HG02588 (cell line): Measurements from ENCODE around the gene DPY19L3.
"Not testable (repeated sequence)": the region's sequence is repeated elsewhere in the genome, so short reads cannot be mapped to it uniquely, and the experiment has no call there.

Experiments
- ATAC-seq: cut with Tn5 transposase; IDR thresholded peaks from one replicate; pipeline ENCODE4 v1.9.1; 2021; ENCODE audit warnings: mild to moderate bottlenecking, moderate library complexity; ENCODE audit not compliant: unreplicated experiment

The DPY19L3 gene

DNA sequence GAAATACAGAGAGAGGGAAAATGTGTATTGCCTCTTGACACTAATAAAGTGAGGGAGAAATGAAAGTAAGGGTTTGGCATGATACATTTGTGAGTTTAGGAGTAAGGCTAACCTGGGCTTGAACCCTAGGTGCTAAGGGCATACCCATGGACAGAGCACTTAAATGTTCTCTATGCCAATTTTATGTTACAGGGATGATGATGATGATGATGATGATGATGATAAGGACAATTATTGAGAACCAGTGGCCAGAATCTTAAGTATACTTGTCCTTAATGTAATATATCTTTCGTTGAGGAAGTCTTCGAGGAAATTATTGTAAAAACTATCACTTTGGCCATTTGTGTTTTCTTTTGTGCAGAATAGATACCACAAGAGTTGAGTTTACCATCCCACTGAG is 33.2 kb downstream of the DPY19L3 start:
- ATAC-seq, result no peak

DNA sequence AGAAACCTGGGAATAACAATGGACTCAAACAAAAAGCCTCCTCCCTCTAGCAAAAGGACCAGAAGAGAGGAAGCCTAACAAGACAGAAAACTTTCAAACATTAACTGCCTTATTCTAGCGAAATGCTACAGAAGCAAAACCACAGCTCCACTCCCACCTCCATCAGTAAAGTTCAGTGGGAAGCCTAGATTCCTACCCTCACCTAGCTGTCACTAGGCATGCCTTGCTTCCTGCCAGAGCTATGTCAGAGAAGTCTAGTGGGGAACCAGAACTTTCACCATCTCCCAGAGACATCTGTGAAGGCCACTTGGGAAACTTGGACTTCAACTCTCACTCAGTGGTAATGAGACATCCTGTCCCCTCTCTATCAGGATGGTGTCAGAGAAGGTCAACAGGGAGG is 37.1 kb downstream of the DPY19L3 start:
- no peak for ATAC-seq

DNA sequence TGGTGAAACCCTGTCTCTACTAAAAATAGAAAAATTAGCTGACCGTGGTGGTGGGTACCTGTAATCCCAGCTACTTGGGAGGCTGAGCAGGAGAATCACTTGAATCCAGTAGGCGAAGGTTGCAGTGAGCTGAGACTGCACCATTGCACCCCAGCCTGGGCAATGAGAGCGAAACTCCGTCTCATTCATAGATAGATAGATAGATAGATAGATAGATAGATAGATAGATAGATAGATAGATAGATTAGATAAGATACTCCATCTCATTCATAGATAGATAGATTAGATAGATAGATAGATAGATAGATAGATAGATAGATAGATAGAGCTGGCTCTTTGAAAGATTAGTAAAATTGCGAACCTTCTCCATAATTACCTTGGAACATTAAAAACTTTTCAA is 42.0 kb downstream of the DPY19L3 start:
- ATAC-seq, result not testable (repeated sequence)

DNA sequence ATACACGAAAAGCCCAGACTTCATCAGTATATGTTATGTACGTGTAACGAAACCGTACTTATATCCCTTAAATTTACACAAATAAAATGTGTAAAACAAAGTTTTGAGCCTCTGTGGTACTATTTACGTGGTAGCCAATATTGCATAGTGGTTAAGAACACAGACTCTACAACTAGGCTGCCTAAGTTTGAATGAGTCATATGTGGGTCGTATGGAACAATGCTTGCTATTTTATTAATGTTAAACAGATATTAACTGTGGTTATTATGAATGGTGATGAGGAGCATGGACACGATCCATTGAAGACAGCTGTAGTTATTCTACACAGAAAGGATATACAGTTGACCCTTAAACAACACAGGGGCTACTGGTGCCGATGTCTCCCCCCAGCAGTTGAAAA is 42.5 kb downstream of the DPY19L3 start:
- ATAC-seq, result no peak

DNA sequence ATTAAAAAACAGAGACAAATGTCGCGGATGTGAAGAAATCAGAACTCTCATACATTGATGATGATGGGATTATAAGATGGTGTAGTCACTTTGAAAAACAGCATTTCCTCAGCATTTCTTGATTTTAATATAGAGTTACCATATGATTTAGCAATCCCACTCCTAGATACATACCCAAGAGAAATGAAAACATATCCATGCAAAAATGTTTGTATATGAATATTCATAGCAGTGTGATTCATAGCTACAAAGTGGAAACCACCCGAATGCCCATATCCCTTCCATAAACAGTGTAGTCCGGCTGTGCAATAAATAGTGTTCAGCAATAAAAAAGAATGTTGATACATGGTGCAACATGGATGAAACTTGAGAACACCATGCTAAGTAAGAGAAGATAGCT is 44.6 kb downstream of the DPY19L3 start:
- no peak for ATAC-seq

DNA sequence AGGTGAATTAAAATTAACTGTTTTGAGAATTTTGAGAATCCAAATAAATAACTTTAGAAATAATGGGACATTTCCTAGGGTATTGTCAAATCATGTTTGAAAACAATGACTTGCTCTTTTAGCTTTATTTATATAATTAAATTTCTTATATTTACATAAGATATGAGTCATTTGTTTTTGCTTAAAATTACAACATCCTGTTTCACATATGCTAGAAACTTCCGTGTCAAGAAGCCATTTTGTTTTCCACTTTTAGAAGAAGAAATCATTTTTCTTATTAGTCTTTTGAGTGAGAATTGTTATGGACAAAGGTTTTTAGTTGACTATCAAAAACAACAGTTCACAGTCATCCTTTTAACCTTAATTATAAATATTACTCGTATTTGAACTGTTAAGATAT is 48.2 kb downstream of the DPY19L3 start:
- no peak for ATAC-seq

DNA sequence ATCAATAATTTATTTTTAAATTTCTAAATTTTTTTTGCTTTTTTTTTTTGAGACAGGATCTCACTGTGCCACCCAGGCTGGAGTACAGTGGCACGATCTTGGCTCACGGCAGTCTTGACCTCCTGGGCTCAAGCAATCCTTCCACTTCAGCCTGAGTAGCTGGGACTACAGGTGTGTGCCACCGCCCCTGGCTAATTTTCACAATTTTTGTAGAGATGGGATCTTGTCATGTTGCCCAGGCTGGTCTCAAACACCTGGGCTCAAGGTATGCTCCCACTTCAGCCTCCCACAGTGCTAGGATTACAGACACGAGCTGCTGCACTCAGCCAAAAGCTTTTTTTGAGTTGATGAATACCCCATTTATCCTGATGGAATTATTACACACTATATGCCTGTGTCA is 50.8 kb downstream of the DPY19L3 start:
- ATAC-seq, result no peak

DNA sequence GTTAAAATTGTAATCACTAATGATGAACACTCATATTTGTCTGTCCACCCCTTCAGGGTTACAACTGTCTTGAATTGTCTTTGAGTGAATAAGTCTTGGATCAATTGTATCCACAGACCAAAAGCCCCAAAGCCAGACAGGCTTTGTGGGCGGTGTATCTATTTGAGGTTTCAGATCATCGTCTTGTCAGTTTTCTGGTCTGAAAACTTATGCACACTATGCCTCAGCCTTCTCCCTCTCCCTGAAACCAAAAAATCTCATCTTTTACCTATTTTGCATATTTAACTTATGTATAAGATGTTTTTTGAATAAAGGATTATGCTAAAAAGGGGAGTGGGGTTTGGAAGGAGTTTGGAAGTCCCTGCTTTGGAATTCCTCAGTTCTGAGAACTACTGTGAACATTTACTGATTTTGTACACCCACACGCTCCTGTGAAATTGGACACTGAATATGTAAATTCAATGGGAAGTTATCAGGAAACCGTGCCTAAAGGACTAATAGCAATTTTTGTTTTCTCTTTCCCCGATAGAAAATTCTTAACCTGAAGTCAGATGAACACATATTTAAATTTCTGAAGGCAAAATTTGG is 52.1 kb downstream of the DPY19L3 start:
- no peak for ATAC-seq

DNA sequence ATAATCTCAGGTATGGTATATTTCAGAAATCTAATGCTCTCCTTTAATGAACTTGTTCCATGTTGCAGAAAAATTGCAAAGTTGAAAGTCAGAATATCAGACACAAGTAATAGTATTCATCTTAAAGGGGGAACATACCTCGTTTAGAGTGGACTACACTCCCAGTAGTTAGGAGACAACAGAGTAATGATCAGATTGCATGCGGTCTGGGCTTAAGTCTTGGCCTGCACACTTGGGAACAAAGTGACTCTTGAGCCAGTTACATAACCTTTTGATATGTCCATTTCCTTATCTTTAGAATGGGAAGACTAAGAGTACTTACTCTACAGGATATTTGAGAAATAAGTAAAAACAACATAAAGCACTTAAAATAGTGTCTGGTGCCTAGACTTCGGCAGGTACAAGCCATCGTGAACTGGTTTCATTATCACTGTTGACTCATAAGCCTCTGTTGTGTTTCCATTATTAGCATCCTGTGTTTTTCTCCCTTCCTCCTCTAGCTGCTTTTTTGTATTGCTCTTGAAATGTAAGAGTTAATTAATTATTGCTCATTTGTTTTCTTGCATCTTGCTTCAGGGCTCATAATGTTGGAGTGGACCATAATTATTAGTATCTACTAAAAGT is 53.0 kb downstream of the DPY19L3 start:
- ATAC-seq, result peak; percentile 85

DNA sequence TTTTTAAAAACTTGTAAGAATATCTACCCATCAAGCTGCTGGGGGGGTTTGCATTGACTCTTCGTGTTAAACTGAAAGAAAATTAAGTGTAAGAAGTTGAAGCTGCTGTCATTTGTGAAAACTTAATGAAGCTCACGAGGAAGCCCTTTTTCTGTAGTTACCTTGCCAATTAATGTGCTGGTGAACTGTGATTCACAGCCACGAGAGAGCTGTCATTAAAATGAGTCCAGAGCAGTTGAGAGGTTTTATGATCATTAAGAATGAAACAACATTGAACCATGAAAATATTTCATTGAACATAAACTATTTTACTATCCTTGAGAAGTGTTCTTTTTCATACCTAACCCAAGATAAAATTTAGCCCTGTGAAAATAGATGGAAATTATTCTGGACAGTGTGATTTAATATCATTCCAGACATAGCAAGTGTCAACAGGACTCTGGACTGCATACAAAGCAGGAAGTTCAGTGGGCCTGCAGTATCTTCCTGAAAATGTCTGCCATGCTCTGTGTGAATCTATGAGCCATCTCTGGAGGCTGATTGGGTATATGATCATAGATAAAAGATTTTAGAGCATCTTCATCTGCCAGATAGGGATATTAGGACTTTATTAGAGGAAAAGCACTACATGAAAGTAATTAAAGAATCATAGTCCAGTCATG is 53.8 kb downstream of the DPY19L3 start:
- no peak for ATAC-seq

DNA sequence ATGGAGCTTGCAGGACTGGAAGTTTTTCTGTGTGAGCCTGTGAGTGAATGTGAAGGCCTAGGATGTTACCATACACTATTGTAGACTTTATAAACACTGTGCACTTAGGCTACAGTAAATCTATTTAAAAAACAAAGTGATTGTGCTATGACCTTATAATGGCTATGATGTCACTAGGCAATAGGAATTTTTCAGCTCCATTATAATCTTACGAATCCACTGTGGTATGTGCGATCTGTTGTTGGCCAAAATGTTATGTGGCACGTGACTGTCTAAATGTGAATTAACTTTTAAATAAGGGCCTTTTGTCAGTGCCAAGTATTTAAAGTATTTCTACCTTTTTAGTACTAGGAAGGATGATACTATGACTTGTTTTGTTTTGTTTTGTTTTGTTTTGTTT is 54.9 kb downstream of the DPY19L3 start:
- ATAC-seq, result no peak

DNA sequence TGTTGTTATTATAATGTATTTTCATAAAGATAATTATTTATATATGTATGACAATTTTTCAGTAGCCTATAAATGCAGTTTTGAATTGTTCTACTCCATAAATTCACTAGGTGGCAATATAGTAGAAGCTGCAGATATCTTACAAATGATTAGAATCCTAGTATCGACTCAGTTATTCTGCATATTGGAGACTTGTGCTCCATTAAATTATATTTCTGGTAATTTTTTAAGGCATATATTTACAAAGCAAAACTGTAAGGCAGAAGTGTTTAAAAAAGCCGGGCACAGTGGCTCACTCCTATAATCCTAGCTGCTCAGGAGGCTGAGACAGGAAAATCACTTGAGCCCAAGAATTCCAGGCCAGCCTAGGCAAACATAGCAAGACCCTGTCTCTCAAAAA is 58.7 kb downstream of the DPY19L3 start:
- no peak for ATAC-seq

DNA sequence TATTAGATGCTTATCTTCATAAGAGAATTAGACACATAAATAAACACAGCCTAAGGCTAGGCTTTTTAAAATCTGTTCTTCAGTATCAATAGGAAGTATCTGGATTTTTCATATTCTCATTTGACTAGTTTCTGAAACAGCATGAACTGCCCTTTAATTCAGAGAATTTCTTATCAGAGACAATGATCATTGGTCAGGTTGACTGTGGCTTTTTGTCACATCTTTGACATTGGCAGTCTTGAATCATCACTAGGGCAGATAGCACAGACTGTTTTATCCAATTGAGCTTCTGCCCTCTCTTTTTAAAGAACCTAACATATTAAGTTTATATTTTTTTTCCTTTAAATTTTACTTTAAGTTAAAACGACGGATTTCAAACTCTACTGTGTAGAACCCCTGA is 59.6 kb downstream of the DPY19L3 start:
- no peak for ATAC-seq

DNA sequence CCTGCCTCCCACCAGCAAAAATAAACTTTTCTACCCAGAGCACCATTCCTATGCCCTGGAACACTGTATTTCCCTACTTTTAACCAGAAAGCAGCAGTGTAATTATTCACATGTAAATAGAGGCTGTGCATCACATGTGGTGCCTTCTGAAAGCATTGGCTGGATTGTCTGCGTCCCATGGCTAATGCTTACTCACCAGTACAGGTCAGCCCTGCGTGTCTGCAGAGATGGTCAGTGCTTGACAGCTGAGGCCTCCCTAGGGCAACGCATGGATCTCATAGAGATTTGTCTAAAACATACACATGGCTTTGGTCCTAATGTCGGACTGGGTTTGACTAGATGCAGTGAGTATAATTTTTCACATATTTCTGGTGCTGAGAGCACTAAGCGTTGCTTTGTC is 64.2 kb downstream of the DPY19L3 start:
- ATAC-seq, result no peak

DNA sequence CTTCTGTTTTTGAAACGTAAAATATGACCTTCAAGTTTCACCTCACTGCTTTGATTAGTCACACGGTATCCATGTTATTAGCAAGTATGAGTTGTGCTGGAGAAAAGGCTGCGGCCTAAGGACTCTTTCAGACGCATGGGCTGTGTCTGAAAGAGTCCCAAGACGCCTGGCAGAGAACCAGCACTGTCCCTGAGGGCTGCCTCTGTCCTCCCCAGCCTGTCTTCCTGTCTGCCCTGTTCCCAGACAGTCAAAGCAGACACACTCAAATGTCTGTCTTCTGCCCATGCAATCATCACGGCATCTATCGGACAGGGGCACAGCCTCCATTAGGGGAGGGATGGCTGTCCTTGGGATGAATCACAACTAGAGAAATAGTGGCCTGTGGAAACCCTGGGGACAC is 65.5 kb downstream of the DPY19L3 start:
- ATAC-seq, result no peak

DNA sequence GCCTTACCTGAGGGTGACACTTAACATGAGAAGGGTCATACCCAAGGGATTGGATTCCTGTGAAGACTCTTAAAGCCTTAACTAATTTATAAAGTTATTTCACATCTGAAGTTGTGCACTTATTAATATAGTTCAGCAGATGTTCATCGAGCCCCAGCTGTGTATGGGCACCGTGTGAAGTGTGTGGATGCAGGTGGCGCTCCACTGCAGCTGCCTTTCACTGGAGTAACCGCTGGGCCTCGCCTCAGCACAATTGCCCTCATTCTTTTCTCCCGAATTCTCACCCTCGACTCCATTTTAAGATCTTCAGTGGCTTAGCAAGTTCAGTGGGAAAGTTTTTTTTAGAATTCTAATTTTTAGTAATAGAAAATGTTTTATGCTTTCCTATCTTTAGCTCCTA is 66.2 kb downstream of the DPY19L3 start:
- ATAC-seq, result no peak

DNA sequence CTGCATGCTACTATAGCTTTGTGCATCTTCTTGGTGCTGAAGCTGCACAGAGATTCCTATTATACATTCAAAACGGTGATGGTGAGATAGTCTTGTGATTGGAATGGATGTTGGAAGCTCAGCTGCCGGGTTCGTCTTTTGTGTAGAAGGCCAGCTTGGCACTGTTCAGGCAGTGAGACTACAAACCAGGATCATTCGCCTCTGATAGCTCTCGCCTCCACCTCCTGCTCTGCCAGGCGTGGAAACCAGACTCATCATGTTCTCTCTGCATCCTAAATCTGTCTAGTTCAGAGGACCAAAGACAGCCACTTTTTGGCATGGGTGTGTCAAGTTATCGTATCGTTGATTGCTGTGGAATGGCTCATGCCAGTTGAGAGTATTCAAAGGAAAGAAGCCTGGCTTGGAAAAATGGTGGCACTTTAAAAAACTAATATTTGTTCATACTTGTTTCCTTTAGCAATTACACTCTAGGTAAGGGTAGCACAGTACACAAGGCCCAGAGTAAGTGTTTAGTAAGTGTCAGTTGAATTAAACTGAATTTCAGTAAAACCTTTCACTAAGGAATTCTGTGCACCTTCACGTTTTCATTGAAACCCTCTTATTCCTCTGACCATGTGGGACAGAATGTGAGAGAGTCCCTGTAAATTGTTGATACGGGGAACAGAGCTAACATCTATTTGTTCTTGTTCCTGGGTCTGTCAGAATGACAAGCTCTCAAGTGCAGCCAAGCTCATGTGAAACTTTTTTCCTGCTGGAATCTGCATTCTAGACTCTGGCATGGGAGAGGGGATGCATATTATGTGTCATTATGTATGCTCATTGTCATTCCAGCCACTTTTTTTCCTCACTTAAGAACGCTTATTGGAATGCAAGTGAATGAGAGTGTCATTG is 69.8 kb downstream of the DPY19L3 start:
- no peak for ATAC-seq

DNA sequence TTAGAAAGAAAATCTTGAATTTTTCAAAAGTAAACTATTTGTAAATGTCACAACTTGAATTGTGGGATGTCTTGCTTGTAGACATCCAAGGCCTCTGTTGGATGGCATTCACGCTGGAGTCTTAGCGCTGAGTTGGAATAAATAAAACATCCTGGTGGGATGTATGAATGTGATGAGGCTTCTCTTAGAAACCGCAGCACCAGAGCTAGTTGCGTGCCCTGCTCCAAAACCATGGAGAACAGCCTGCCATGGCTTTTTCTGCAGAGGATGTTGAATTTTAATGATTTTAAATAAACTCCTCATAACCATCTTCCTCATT is 70.4 kb downstream of the DPY19L3 start:
- ATAC-seq, result no peak

DNA sequence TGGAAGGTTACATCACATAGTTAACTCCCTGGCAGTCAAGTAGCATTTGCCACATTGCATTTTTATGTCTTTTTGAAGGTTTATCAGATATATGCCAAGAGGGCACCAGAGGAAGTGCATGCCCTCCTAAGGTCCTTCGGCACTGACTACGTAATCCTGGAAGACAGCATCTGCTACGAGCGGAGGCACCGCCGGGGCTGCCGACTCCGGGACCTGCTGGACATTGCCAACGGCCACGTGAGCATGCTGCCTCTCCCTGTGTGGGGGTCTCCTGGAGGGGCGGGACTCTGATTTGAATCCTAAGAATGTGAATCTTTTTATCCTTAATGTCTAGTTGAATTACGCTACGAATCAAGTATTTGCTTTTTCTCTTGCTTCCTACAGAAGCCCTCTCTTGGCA is 74.8 kb downstream of the DPY19L3 start:
- ATAC-seq, result no peak

DNA sequence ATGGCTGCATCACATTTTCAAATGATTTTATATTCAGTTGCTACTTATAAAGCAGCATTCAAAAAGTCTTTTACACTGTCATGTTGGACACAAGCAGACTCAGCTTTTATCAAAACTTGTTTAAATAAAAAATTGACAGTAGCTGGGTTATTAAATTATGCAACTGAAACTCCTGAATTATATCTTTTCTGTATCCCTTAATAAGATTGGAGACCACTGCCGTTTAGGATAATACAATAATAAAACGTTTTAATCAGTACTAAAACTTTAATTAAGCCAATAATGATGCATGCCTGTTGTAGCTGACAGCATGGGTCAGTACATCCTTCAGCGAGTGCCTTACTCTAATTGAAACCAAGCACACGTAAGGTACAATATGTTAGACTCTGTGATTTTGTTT is 78.0 kb downstream of the DPY19L3 start:
- ATAC-seq, result no peak

DNA sequence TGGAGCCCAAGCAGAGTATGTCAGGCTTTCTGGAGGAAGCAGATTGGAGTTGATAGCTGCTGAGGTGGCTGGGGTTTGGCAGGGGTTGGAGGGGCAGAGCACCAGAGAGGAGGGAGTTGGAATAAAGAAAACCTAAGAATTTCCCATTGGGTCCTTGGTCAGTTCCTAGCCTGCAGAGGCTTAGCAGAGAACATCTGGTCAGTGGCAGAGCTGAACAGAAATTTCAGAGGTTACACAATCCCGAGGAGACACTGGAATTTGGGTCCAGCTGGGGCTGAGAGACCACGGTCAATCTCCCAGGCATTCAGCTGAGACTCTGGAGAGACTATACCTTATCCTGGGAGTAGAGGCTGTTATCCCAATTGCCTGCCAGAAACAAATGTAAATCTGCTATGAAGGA is 84.4 kb downstream of the DPY19L3 start:
- no peak for ATAC-seq

DNA sequence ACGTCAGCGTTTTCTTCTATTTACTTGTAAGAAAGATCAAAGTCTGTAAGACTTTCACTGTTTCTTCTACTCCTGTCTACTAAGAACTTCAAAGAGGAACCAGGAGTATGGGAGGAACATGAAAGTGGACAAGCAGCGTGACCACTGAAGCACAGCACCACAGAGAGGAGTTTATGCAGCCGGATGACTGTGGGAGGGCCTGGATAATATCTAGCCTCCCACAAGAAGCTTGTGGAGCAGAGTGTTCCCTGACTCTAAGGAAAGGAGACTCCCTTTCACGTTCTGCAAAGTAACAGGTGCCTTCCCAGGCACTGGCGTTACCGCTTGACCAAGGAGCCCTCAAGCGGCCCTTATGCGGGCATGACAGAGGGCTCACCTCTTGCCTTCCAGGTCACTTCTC is 91.8 kb downstream of the DPY19L3 start:
- ATAC-seq, result no peak
